SH-SY5Y (cell line): Measurements from ENCODE around the gene SH3GL1.

Experiments used
- GATA2 ChIP-seq: IDR thresholded peaks from 2 replicates; pipeline ENCODE4 v1.6.1; 2011; ENCODE audit warnings: mild to moderate bottlenecking, low read depth, low read length
- GATA3 ChIP-seq: IDR thresholded peaks from 2 replicates; pipeline ENCODE4 v1.6.1; 2011; ENCODE audit warnings: low read depth, mild to moderate bottlenecking, low read length, moderate library complexity

- TF ChIP-seq GATA3, result no peak
- no peak for TF ChIP-seq GATA2
Measured at GRCh38 chr19:4439243-4439642, 38.9 kb upstream of the SH3GL1 start.
